ENCODE measurements around the gene LNX1. TPM values are rescaled to one million over a fixed set of nuclear protein-coding genes. Genes with fewer than 3 reads are reported as not detected.

Gene LNX1
- total RNA-seq, 4 donors from 2014 or later = 5.8 to 14.7 (median 8.4) TPM

DNA sequence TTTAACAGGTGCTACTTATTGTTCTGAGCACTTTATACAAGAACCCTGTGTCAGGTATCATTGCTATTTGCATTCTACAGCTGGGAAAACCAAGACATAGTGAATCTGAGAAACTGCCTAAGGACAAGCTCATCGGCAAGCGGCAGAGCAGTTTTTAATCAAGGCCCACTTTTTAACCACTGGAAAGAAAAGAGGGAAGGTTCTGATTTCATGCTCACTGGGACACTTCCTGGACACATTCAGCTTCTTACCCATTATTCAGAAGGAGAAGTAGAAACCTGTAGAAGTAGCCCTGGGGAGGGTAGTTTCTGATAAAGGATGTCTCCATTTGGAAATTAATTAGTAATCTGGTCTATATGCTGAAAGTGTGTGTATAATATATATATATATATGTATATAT lies 2.5 kb upstream of the LNX1 start:
- 75% methylated on average over 2 of the region's 2 CpGs for WGBS
- Histone ChIP-seq H3K9me3 (no peaks in the 10 kb centered on the region), H3K27ac (replicated peaks in 1 of 4) (no peak overlapping the region), H3K4me3 (no peak overlapping the region), H3K27me3 (peaks cover 0 to 12% (median 0%) of the 10 kb centered on the region in 4 donors), H3K4me1 (peaks cover 0 to 11% (median 6%) of the 10 kb centered on the region in 4 donors), H3K36me3 (no peaks in the 10 kb centered on the region)
- TF ChIP-seq, protein P1, sequence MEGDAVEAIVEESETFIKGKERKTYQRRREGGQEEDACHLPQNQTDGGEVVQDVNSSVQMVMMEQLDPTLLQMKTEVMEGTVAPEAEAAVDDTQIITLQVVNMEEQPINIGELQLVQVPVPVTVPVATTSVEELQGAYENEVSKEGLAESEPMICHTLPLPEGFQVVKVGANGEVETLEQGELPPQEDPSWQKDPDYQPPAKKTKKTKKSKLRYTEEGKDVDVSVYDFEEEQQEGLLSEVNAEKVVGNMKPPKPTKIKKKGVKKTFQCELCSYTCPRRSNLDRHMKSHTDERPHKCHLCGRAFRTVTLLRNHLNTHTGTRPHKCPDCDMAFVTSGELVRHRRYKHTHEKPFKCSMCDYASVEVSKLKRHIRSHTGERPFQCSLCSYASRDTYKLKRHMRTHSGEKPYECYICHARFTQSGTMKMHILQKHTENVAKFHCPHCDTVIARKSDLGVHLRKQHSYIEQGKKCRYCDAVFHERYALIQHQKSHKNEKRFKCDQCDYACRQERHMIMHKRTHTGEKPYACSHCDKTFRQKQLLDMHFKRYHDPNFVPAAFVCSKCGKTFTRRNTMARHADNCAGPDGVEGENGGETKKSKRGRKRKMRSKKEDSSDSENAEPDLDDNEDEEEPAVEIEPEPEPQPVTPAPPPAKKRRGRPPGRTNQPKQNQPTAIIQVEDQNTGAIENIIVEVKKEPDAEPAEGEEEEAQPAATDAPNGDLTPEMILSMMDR (IDR thresholded peaks at IDR 0.05) = no peak
- no peak for TF ChIP-seq POLR2AphosphoS5 (IDR thresholded peaks at IDR 0.05)
- TF ChIP-seq POLR2A (IDR thresholded peaks at IDR 0.05; ENCODE audit: low read depth) = no peak
- TF ChIP-seq EP300 (IDR thresholded peaks at IDR 0.05) = no peak
- intact Hi-C loops (cut with DNase I) = no loop called here
- DNase-seq (ENCODE audit: extremely low spot score) = peak; percentile 66

DNA sequence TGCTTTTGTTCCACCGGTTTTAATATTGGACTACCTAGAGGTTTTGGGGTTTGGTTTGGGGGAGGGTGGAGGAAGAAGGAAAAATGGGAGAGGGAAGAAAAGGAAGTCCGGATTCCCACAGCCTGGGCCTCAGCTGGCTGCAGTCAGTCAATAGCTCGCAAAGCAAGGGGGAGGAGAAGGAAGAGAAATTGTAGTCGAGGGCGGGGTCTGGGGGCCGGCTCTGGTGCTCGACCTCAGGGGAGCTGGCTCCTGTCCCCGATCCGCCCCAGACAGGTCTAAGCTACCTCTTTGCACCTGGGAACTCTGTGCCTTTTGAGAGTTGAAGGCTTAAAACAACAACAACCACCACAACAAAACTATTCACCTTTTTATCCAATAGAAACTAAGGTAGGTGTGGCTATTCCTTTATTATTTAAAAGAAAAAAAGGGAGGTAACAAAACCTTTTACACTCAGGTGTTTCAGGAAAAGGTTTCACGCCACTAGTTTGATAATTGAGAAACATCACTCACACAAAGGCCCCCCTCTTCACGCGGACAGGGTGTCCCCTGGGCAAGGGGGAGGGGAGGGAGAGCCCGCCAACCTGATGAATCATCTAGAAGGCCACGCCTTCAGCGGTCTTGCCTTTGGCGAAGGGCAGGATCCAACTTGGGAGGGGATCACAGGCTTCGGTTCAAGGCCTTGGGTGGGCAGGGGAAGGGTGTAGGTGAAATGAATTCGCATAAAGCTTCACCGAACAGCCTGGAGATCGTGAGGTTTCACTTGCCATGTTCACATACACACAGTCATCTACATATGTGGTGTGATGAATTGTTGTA lies 1.6 kb upstream of the LNX1 start:
- Histone ChIP-seq H3K27ac (replicated peaks in 1 of 4) (no peak overlapping the region), H3K4me1 (peaks cover 0 to 11% (median 6%) of the 10 kb centered on the region in 4 donors), H3K4me3 (peak overlapping the region; percentile 10 to 33 (median 11)), H3K27me3 (peaks cover 0 to 12% (median 0%) of the 10 kb centered on the region in 4 donors), H3K9me3 (no peaks in the 10 kb centered on the region), H3K36me3 (no peaks in the 10 kb centered on the region)
- 40% methylated on average over 20 of the region's 20 CpGs for WGBS
- intact Hi-C loops (cut with DNase I) = no loop called here
- no peak for DNase-seq (ENCODE audit: extremely low spot score)
- TF ChIP-seq EP300 (IDR thresholded peaks at IDR 0.05) = no peak
- TF ChIP-seq, protein P1 (IDR thresholded peaks at IDR 0.05) = no peak
- no peak for TF ChIP-seq POLR2A (IDR thresholded peaks at IDR 0.05; ENCODE audit: low read depth)
- no peak for TF ChIP-seq POLR2AphosphoS5 (IDR thresholded peaks at IDR 0.05)

DNA sequence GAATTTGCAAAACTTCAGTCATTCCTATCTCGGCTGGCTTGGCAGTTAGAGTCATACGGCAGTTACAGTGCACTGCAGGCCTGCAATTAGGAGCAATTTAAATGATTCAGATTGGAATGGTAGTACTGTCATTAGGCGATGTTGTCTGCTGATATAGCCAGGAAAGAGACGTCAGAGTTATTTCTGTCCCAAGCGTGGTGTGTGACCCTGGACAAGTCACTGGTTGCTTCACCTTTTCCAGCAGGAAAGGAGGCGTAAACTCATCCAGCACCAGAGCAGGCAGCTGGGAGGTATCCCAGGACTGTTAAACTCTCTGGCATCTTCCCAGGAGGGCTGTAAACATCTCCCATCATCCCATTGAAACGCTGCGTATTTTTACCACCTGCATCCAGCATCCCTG lies 836 bp upstream of the LNX1 start:
- Histone ChIP-seq H3K27me3 (peaks cover 0 to 12% (median 0%) of the 10 kb centered on the region in 4 donors), H3K36me3 (no peaks in the 10 kb centered on the region), H3K9me3 (no peaks in the 10 kb centered on the region), H3K4me3 (no peak overlapping the region), H3K27ac (replicated peaks in 1 of 4) (no peak overlapping the region), H3K4me1 (peaks cover 0 to 11% (median 6%) of the 10 kb centered on the region in 4 donors)
- 73% methylated on average over 8 of the region's 8 CpGs for WGBS
- DNase-seq (ENCODE audit: extremely low spot score) = peak; percentile 42
- TF ChIP-seq EP300 (IDR thresholded peaks at IDR 0.05) = no peak
- no peak for TF ChIP-seq POLR2AphosphoS5 (IDR thresholded peaks at IDR 0.05)
- no peak for TF ChIP-seq POLR2A (IDR thresholded peaks at IDR 0.05; ENCODE audit: low read depth)
- TF ChIP-seq, protein P1 (IDR thresholded peaks at IDR 0.05) = no peak
- intact Hi-C loops (cut with DNase I) = no loop called here

DNA sequence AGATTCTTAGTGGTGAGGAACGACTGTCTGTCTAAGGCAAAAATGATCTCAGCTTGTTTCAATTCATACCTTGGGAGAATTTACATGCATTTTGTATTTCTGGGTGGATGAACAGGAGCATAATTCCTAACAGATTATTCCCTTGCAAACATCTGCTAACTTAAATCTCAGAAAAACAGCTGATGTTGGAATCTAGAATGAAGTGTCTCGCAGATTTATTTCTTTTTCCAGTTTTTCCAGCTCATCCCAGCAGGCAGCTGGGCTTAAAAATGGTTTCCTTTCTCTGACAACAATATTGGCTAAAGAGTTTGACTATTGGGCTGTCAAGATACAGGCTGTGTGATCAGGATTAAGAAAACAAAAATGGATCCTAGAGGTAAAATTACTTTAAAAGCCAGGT lies 1.1 kb downstream of the LNX1 start:
- Histone ChIP-seq H3K4me3 (no peak overlapping the region), H3K27ac (replicated peaks in 1 of 4) (no peak overlapping the region), H3K4me1 (peaks cover 0 to 11% (median 6%) of the 10 kb centered on the region in 4 donors), H3K9me3 (no peaks in the 10 kb centered on the region), H3K27me3 (peaks cover 0 to 12% (median 0%) of the 10 kb centered on the region in 4 donors), H3K36me3 (no peaks in the 10 kb centered on the region)
- DNase-seq (ENCODE audit: extremely low spot score) = no peak
- 81% methylated on average over 2 of the region's 2 CpGs for WGBS
- TF ChIP-seq, protein P1 (IDR thresholded peaks at IDR 0.05) = no peak
- TF ChIP-seq POLR2AphosphoS5 (IDR thresholded peaks at IDR 0.05) (no peak), EP300 (IDR thresholded peaks at IDR 0.05) (no peak), POLR2A (IDR thresholded peaks at IDR 0.05; ENCODE audit: low read depth) (no peak)
- intact Hi-C loops (cut with DNase I) = no loop called here

Data from esophagus muscularis mucosa (tissue), 4 donors.